SH-SY5Y (cell line): Measurements from ENCODE around the gene DHRS9.

Experiments used
- GATA2 ChIP-seq: IDR thresholded peaks from 2 replicates; pipeline ENCODE4 v1.6.1; 2011; ENCODE audit warnings: mild to moderate bottlenecking, low read depth, low read length
- GATA3 ChIP-seq: IDR thresholded peaks from 2 replicates; pipeline ENCODE4 v1.6.1; 2011; ENCODE audit warnings: low read depth, mild to moderate bottlenecking, low read length, moderate library complexity

- TF ChIP-seq GATA2 (no peak), GATA3 (no peak)
Observed at GRCh38 chr2:169073211-169073962, 4.0 kb downstream of the DHRS9 start.
